ENCODE data around the gene CTDP1. TPM values are rescaled to one million over a fixed set of nuclear protein-coding genes. Genes with fewer than 3 reads are reported as not detected.
A peak's percentile ranks its signal among the peaks of the same experiment; 100 is the strongest.

CTDP1 gene
- total RNA-seq, 1 donor from 2014 or later = 34.8 TPM

DNA sequence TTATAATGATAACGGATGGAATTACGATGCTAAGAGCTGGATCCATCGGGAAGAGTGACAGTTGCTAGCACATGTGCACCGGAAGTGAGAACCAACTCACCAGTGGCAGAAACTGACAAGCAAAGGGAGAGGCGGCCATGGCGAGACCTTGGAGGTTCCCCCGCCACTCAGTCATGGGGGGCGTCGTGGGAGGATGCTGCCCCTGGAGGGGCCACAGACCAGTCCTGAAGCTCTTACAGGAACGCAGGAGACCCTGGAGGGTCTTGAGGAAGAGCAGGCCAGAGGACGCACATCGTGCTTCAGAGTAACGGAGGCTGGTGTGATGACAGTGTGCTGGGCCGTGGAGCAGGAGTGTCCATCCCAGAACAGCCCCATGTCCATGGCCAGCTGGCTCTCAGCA, 65.0 kb downstream of the CTDP1 start:
- TF ChIP-seq, protein P1, sequence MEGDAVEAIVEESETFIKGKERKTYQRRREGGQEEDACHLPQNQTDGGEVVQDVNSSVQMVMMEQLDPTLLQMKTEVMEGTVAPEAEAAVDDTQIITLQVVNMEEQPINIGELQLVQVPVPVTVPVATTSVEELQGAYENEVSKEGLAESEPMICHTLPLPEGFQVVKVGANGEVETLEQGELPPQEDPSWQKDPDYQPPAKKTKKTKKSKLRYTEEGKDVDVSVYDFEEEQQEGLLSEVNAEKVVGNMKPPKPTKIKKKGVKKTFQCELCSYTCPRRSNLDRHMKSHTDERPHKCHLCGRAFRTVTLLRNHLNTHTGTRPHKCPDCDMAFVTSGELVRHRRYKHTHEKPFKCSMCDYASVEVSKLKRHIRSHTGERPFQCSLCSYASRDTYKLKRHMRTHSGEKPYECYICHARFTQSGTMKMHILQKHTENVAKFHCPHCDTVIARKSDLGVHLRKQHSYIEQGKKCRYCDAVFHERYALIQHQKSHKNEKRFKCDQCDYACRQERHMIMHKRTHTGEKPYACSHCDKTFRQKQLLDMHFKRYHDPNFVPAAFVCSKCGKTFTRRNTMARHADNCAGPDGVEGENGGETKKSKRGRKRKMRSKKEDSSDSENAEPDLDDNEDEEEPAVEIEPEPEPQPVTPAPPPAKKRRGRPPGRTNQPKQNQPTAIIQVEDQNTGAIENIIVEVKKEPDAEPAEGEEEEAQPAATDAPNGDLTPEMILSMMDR (IDR thresholded peaks at IDR 0.05; ENCODE audit: partially characterized antibody, unreplicated experiment) = no peak
- peaks cover 11% of the 10 kb centered on the region for H3K9me3 Mint-ChIP-seq (ENCODE audit: unreplicated experiment)
- peaks cover 20% of the 10 kb centered on the region for H3K36me3 Mint-ChIP-seq (ENCODE audit: unreplicated experiment)
- DNase-seq = peak; percentile 6
- H3K27ac Mint-ChIP-seq (ENCODE audit: unreplicated experiment) = peak overlapping the region; percentile 10
- H3K4me1 Mint-ChIP-seq (ENCODE audit: low read depth, unreplicated experiment) = peaks cover 1% of the 10 kb centered on the region
- peaks cover 6% of the 10 kb centered on the region for H3K27me3 Mint-ChIP-seq (ENCODE audit: unreplicated experiment)
- H3K4me3 Mint-ChIP-seq (ENCODE audit: unreplicated experiment) = no peak overlapping the region

DNA sequence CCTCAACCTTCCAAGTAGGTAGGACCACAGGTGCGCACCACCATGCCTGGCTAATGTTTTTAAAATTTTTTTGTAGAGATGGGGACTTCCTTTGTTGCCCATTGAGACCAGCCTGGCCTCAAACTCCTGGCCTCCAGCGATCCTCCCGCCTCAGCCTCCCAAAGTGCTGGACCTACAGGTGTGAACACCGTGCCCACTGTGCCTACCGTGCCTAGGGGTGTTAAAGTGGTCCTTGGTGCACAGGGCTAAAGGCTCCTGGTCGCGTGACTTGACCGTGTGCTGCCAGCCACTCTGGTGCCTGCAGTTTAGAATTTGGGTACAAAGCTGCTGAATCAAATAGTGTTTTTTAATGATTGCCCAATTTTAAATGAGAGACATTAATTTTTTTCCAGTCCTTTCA, 67.1 kb downstream of the CTDP1 start:
- TF ChIP-seq, protein P1 (IDR thresholded peaks at IDR 0.05; ENCODE audit: partially characterized antibody, unreplicated experiment) = no peak
- peaks cover 3% of the 10 kb centered on the region for H3K4me1 Mint-ChIP-seq (ENCODE audit: low read depth, unreplicated experiment)
- DNase-seq = no peak

DNA sequence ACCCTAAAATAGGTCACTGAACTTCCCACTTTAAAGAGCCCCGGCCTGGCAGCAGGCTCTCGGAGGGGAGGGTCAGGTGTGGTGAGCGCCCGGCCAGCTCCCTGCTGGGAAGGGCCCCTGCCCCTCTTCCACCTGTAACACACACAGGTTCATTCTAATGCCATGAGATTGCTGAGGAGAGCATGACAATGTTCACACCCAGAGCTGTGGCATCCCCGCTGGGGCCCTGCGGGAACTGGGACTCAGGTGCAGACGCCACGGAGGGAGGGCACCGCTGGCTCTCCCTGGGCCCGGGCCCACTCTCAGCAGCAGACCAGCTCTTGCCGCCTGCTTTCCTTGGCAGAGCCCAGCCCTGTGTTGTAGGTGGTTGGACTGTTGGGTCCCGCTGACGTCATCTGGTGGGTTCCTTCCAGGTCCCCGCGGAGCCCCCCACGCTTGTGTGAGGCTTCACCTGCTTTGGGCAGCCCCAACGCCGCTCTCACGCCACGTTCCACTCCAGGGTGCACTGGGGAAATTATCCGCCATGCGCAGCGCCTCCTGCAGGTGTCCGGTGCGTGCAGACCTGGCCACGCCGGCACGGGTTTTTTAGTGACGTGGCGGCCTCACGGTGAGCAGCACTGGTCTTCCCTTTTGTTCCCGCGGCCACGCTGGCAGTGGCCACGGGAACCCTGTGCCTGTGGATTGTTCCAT, 67.7 kb downstream of the CTDP1 start:
- Mint-ChIP-seq H3K9me3 (ENCODE audit: unreplicated experiment) (peaks cover 11% of the 10 kb centered on the region), H3K27ac (ENCODE audit: unreplicated experiment) (no peak overlapping the region), H3K4me1 (ENCODE audit: low read depth, unreplicated experiment) (peaks cover 3% of the 10 kb centered on the region), H3K36me3 (ENCODE audit: unreplicated experiment) (peaks cover 8% of the 10 kb centered on the region), H3K4me3 (ENCODE audit: unreplicated experiment) (no peak overlapping the region), H3K27me3 (ENCODE audit: unreplicated experiment) (peaks cover 5% of the 10 kb centered on the region)
- TF ChIP-seq, protein P1 (IDR thresholded peaks at IDR 0.05; ENCODE audit: partially characterized antibody, unreplicated experiment) = no peak
- peak; percentile 2 for DNase-seq

More for the DNA sequence above, 67.1 kb downstream of the CTDP1 start:
- no peak overlapping the region for H3K27ac Mint-ChIP-seq (ENCODE audit: unreplicated experiment)
- H3K9me3 Mint-ChIP-seq (ENCODE audit: unreplicated experiment) = peaks cover 11% of the 10 kb centered on the region
- peaks cover 14% of the 10 kb centered on the region for H3K36me3 Mint-ChIP-seq (ENCODE audit: unreplicated experiment)
- H3K27me3 Mint-ChIP-seq (ENCODE audit: unreplicated experiment) = peaks cover 6% of the 10 kb centered on the region
- no peak overlapping the region for H3K4me3 Mint-ChIP-seq (ENCODE audit: unreplicated experiment)

DNA sequence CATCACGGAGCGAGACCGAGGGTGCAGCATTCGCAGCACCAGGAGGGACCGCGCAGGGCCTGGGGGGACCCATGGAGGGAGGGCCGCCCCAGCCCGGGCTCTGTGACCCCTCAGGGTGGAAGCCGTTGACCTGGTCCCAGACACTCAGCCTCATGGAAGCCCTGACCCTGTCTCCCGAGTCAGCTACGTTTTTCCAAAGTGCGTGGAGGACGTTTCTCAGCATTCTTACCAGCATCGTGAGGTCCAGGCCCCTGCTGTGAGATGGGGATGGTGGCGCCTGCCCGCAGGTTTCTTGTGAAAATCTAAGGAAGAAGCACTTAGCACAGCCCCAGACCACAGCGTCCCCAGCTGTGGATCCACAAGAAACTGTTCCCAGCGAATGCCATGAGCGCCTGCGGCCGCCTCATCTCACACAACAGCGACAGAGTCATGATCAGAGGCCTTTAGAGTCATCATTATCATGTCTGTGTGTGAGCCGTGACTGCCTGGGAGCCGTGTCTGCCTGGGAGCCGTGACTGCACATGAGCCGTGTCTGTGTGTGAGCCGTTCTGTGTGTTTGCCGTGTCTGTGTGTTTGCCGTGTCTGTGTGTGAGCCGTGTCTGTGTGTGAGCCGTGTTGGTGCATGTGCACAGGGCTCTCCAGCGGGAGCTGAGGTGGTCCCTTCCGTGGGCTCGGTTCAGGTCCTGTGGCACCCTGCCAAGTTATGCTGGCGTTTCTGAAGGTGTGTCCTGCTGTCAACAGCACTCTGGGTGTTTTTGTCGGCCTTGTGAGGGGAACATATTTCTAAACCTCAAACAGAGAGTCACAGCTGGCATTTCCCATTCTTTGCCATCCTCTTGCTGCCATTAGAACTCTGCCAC, 68.9 kb downstream of the CTDP1 start:
- TF ChIP-seq, protein P1 (IDR thresholded peaks at IDR 0.05; ENCODE audit: partially characterized antibody, unreplicated experiment) = no peak
- peak; percentile 8 for DNase-seq
- Mint-ChIP-seq H3K27ac (ENCODE audit: unreplicated experiment) (no peak overlapping the region), H3K4me3 (ENCODE audit: unreplicated experiment) (no peak overlapping the region), H3K36me3 (ENCODE audit: unreplicated experiment) (peaks cover 8% of the 10 kb centered on the region), H3K27me3 (ENCODE audit: unreplicated experiment) (peaks cover 5% of the 10 kb centered on the region), H3K4me1 (ENCODE audit: low read depth, unreplicated experiment) (peaks cover 3% of the 10 kb centered on the region), H3K9me3 (ENCODE audit: unreplicated experiment) (peaks cover 11% of the 10 kb centered on the region)

Measured in glutamatergic neuron (in vitro differentiated cells).